Activated CD8-positive, alpha-beta memory T cell treated with anti-CD3 and anti-CD28 coated beads, Interleukin-2, amount 10 ng/mL, durations not matched to agents 7 days and 5 days (primary cell): ENCODE data around the gene CELSR2. TPM values are rescaled to one million over a fixed set of nuclear protein-coding genes. Genes with fewer than 3 reads are reported as not detected.

Source experiments
- ATAC-seq: fragments of 150-1000 bp; cut with Tn5 transposase; one replicate; pipeline ENCODE4 v1.10.0; 2021; ENCODE audit warnings: moderate library complexity
- CTCF ChIA-PET: fragments of 350-600 bp; sonication (Branson Sonifier 250); formaldehyde crosslinking; loops from one replicate; lab custom pipeline; 2021; ENCODE audit warnings: antibody characterized with exemption; lab: Charles Lee
- DNase-seq: peaks from one replicate; pipeline ENCODE4 v3.0.0-alpha.2; 2020
- H3K27ac Mint-ChIP-seq: one replicate; pipeline ENCODE4 v1.8.0; 2021; ENCODE audit warnings: mild to moderate bottlenecking, mixed read lengths
- H3K27me3 Mint-ChIP-seq: one replicate; pipeline ENCODE4 v1.8.0; 2021; ENCODE audit warnings: mixed read lengths
- H3K36me3 Mint-ChIP-seq: one replicate; pipeline ENCODE4 v1.8.0; 2021; ENCODE audit warnings: mild to moderate bottlenecking, mixed read lengths
- H3K4me1 Mint-ChIP-seq: one replicate; pipeline ENCODE4 v1.8.0; 2021; ENCODE audit warnings: mixed read lengths
- H3K4me3 Mint-ChIP-seq: one replicate; pipeline ENCODE4 v1.8.0; 2021; ENCODE audit warnings: mild to moderate bottlenecking, moderate library complexity, mixed read lengths
- H3K9me3 Mint-ChIP-seq: one replicate; pipeline ENCODE4 v1.8.0; 2022; ENCODE audit warnings: low read depth, mixed read lengths
- total RNA-seq, 2 experiments: library from RNA; stranded (reverse); gene quantifications; one replicate each; pipeline ENCODE4 v1.2.3, GENCODE V29; 2021

Gene CELSR2
- total RNA-seq, 2 experiments from 2014 or later, result 3.3 to 4.0 TPM

- DNase-seq, result no peak
- no peaks in the 10 kb centered on the region for H3K36me3 Mint-ChIP-seq
- H3K27ac Mint-ChIP-seq, result no peak overlapping the region
- no peak overlapping the region for H3K4me3 Mint-ChIP-seq
- no peaks in the 10 kb centered on the region for H3K27me3 Mint-ChIP-seq
- CTCF ChIA-PET, result interaction anchor here (0.9 to 5.6 kb wide), 9 partner anchors 10 to 271 kb away, joined by 3 to 55 read pairs (median 4); partner anchors contain the start of genes PSRC1 and SORT1
- no peaks in the 10 kb centered on the region for H3K9me3 Mint-ChIP-seq
- no peak for ATAC-seq
- peaks cover 2% of the 10 kb centered on the region for H3K4me1 Mint-ChIP-seq
Measured at GRCh38 chr1:109264379-109264755, 15.0 kb downstream of the CELSR2 start.

GRCh38 chr1:109265016-109265415 lies 15.7 kb downstream of the CELSR2 start:
- Mint-ChIP-seq H3K27ac (no peak overlapping the region), H3K4me1 (peaks cover 2% of the 10 kb centered on the region)
- no peak for DNase-seq

GRCh38 chr1:109265741-109266330 lies 16.5 kb downstream of the CELSR2 start:
- H3K27me3 Mint-ChIP-seq, result no peaks in the 10 kb centered on the region
- DNase-seq, result no peak
- H3K27ac Mint-ChIP-seq, result no peak overlapping the region
- H3K4me1 Mint-ChIP-seq, result peaks cover 2% of the 10 kb centered on the region
- no peak overlapping the region for H3K4me3 Mint-ChIP-seq
- no peaks in the 10 kb centered on the region for H3K9me3 Mint-ChIP-seq
- ATAC-seq, result no peak
- CTCF ChIA-PET, result interaction anchor here (1.0 to 5.6 kb wide), 8 partner anchors 11 to 266 kb away, joined by 3 to 55 read pairs (median 8); partner anchors contain the start of genes PSMA5 and SORT1
- H3K36me3 Mint-ChIP-seq, result no peaks in the 10 kb centered on the region

More at GRCh38 chr1:109265016-109265415, 15.7 kb downstream of the CELSR2 start:
- Mint-ChIP-seq H3K9me3 (no peaks in the 10 kb centered on the region), H3K4me3 (no peak overlapping the region), H3K27me3 (no peaks in the 10 kb centered on the region), H3K36me3 (no peaks in the 10 kb centered on the region)
- no peak for ATAC-seq
- CTCF ChIA-PET, result interaction anchor here (1.0 to 5.6 kb wide), 9 partner anchors 10 to 267 kb away, joined by 3 to 55 read pairs (median 4); partner anchors contain the start of genes PSMA5 and SORT1

- Mint-ChIP-seq H3K36me3 (no peaks in the 10 kb centered on the region), H3K9me3 (no peaks in the 10 kb centered on the region), H3K27me3 (no peaks in the 10 kb centered on the region), H3K4me3 (no peak overlapping the region), H3K27ac (no peak overlapping the region), H3K4me1 (peaks cover 2% of the 10 kb centered on the region)
- DNase-seq (no peak), ATAC-seq (no peak)
- CTCF ChIA-PET, result interaction anchor here (1.2 to 5.6 kb wide), 2 partner anchors 132 to 265 kb away, joined by 3 to 35 read pairs; no protein-coding TSS in a partner anchor
Measured at GRCh38 chr1:109266965-109267364, 17.6 kb downstream of the CELSR2 start.

- H3K4me3 Mint-ChIP-seq, result no peak overlapping the region
- no peaks in the 10 kb centered on the region for H3K27me3 Mint-ChIP-seq
- no peak for DNase-seq
- no peaks in the 10 kb centered on the region for H3K9me3 Mint-ChIP-seq
- ATAC-seq, result no peak
- CTCF ChIA-PET, result interaction anchor here (2.6 kb wide), 1 partner anchor 265 kb away, joined by 7 read pairs; no protein-coding TSS in a partner anchor
- H3K4me1 Mint-ChIP-seq, result peaks cover 2% of the 10 kb centered on the region
- H3K36me3 Mint-ChIP-seq, result no peaks in the 10 kb centered on the region
- H3K27ac Mint-ChIP-seq, result no peak overlapping the region
Measured at GRCh38 chr1:109267743-109268300, 18.5 kb downstream of the CELSR2 start.

GRCh38 chr1:109268431-109269211 lies 19.3 kb downstream of the CELSR2 start:
- Mint-ChIP-seq H3K9me3 (no peaks in the 10 kb centered on the region), H3K36me3 (no peaks in the 10 kb centered on the region), H3K27me3 (no peaks in the 10 kb centered on the region), H3K4me1 (no peaks in the 10 kb centered on the region), H3K4me3 (no peak overlapping the region), H3K27ac (no peak overlapping the region)
- no peak for ATAC-seq
- no peak for DNase-seq
- CTCF ChIA-PET, result interaction anchor here (2.6 kb wide), 1 partner anchor 264 kb away, joined by 7 read pairs; no protein-coding TSS in a partner anchor

GRCh38 chr1:109269212-109269980 lies 20.1 kb downstream of the CELSR2 start:
- CTCF ChIA-PET, result interaction anchor here (2.6 kb wide), 1 partner anchor 263 kb away, joined by 7 read pairs; no protein-coding TSS in a partner anchor
- H3K4me3 Mint-ChIP-seq, result no peak overlapping the region
- H3K4me1 Mint-ChIP-seq, result peaks cover 2% of the 10 kb centered on the region
- H3K27me3 Mint-ChIP-seq, result no peaks in the 10 kb centered on the region
- H3K36me3 Mint-ChIP-seq, result no peaks in the 10 kb centered on the region
- no peak overlapping the region for H3K27ac Mint-ChIP-seq
- no peaks in the 10 kb centered on the region for H3K9me3 Mint-ChIP-seq
- ATAC-seq, result no peak
- no peak for DNase-seq

GRCh38 chr1:109269981-109270622 lies 20.8 kb downstream of the CELSR2 start:
- CTCF ChIA-PET, result interaction anchor here (2.6 kb wide), 1 partner anchor 262 kb away, joined by 7 read pairs; no protein-coding TSS in a partner anchor
- DNase-seq (no peak), ATAC-seq (no peak)
- Mint-ChIP-seq H3K9me3 (no peaks in the 10 kb centered on the region), H3K27ac (no peak overlapping the region), H3K4me3 (no peak overlapping the region), H3K4me1 (peaks cover 2% of the 10 kb centered on the region), H3K36me3 (no peaks in the 10 kb centered on the region), H3K27me3 (no peaks in the 10 kb centered on the region)

GRCh38 chr1:109270623-109271317 lies 21.4 kb downstream of the CELSR2 start:
- H3K36me3 Mint-ChIP-seq, result no peaks in the 10 kb centered on the region
- H3K4me1 Mint-ChIP-seq, result peaks cover 2% of the 10 kb centered on the region
- CTCF ChIA-PET, result no interaction called here
- ATAC-seq, result no peak
- no peak for DNase-seq
- H3K27ac Mint-ChIP-seq, result no peak overlapping the region
- H3K4me3 Mint-ChIP-seq, result no peak overlapping the region
- H3K27me3 Mint-ChIP-seq, result no peaks in the 10 kb centered on the region
- no peaks in the 10 kb centered on the region for H3K9me3 Mint-ChIP-seq

- no peak overlapping the region for H3K27ac Mint-ChIP-seq
- no peaks in the 10 kb centered on the region for H3K36me3 Mint-ChIP-seq
- peaks cover 2% of the 10 kb centered on the region for H3K4me1 Mint-ChIP-seq
- CTCF ChIA-PET, result no interaction called here
- H3K27me3 Mint-ChIP-seq, result no peaks in the 10 kb centered on the region
- DNase-seq (no peak), ATAC-seq (no peak)
- no peak overlapping the region for H3K4me3 Mint-ChIP-seq
- no peaks in the 10 kb centered on the region for H3K9me3 Mint-ChIP-seq
Measured at GRCh38 chr1:109271458-109271857, 22.1 kb downstream of the CELSR2 start.

GRCh38 chr1:109272021-109272799 lies 22.9 kb downstream of the CELSR2 start:
- Mint-ChIP-seq H3K27me3 (no peaks in the 10 kb centered on the region), H3K9me3 (no peaks in the 10 kb centered on the region), H3K4me3 (no peak overlapping the region), H3K27ac (no peak overlapping the region), H3K36me3 (no peaks in the 10 kb centered on the region), H3K4me1 (peaks cover 5% of the 10 kb centered on the region)
- DNase-seq, result no peak
- ATAC-seq, result no peak
- CTCF ChIA-PET, result no interaction called here
